NCI-H2227 (cell line): ENCODE data around the gene KLHL35.

Source experiments
- DNase-seq: peaks from one replicate; lab custom pipeline; 2025; ENCODE audit not compliant: unreplicated experiment; lab: John Stamatoyannopoulos, UW

The KLHL35 gene

DNA sequence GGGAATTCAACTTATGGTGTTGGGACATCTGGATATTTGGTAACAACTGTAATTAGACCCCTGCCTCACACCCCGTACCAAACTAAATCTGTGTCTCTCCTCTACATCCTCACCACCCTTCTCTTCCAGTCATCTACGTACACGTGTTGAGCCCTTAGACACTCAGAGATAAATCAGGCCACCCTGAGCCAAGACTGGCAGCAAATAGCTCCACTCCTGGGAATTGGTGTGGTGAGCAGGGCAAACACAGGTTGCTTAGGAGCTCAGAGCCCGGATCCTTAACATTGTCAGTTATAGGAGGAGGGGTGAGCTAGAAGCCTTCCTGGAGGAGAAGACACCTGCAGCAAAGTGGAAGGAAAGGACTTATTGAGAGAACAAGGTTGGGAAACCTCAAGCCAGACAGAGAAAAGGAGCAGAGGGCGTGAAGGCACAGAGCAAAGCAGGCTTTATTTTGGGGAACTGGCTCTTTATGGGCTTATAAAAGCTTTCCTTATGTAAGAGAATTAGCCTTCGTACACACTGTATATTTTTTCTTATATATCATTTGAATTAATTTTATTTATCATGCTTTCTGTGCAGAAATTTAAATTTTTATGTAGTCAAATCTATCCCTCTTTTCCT is 36.9 kb upstream of the KLHL35 start:
- DNase-seq, result no peak

DNA sequence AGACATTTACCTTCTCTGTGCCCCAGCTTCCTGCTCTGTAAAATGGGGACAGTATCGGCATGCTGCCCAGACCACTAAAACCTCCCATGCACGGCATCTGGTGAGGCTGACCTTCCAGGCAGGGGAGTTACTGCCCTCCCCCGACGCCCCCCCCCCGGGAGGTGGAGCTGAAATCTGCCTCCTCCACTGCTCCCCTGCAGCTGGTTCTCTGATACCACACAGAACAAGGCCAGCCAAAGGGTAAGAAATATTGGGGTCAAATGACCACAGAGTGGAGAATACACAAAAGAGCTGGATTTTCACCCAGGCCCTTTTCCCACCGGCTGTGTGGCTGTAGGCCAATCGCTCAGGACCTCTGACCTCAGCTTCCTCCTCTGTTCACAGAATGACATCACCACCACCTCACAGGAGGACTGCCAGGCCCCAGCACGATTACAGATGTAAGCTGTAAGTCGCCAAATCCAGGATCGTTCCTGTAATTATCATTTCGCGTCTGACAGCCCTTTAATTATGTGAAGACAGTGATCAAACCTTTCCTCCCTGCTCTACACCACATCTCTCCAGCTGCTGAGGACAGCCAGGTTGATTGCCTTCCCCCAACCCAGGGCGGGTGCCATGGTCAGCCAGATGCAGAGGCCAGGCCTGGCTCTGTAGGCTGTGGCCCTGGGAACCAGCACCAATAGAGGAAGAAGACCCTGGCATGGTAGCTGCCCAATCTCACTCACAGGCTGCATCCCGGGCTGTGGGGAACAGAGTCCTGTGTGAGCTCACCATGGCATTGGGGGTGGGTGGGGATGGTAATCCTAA is 35.7 kb upstream of the KLHL35 start:
- peak; percentile 85 for DNase-seq

DNA sequence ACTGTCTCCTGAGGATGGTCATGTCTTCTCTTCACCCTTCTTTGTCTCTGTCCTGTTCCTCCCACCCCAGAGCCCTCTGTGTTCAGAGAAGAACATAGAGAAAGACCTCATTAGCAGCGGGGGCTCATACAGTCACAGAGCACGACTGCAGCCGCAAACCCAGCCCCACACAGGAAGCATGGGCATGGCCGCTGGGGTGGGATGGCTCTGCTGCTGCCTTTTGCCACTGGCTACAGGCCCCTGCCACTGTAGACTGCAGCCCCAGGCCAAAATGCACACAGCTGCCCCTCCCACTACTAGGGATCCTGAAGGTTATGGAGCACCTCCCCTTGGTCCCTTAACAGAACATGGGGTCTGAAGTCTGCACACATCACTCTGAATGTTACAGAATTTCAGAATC is 34.9 kb upstream of the KLHL35 start:
- DNase-seq, result no peak

DNA sequence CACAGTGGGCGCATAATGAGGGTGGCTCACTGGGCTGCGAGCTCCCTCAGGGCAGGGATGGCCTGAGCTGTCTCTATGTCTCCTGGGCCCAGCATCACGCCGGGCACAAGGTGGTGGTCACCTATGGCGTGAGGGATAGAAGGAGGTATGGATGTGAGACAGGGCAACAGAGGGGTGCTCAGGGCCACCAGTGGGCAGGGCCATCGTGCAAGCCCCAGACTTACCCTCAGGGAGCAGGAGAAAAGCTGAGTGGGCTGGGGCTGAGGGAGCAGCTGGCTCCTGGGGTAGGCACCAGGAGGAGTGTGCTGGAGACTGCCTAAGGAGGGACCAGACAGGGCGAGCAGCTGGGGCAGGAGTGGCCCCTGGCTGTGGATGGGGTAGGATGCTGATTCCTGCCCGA is 34.3 kb upstream of the KLHL35 start:
- no peak for DNase-seq

GRCh38 chr11:75465701-75466531 is 32.9 kb upstream of the KLHL35 start:
- no peak for DNase-seq

- no peak for DNase-seq
Measured at GRCh38 chr11:75463106-75463774, 30.2 kb upstream of the KLHL35 start.

GRCh38 chr11:75462117-75462653 is 29.2 kb upstream of the KLHL35 start:
- DNase-seq, result no peak

- no peak for DNase-seq
Measured at GRCh38 chr11:75461151-75461550, 28.1 kb upstream of the KLHL35 start.

GRCh38 chr11:75456596-75457183 is 23.7 kb upstream of the KLHL35 start:
- DNase-seq, result no peak

- no peak for DNase-seq
Measured at GRCh38 chr11:75454987-75455386, 22.0 kb upstream of the KLHL35 start.

- DNase-seq, result no peak
Measured at GRCh38 chr11:75453916-75454655, 21.1 kb upstream of the KLHL35 start.

DNA sequence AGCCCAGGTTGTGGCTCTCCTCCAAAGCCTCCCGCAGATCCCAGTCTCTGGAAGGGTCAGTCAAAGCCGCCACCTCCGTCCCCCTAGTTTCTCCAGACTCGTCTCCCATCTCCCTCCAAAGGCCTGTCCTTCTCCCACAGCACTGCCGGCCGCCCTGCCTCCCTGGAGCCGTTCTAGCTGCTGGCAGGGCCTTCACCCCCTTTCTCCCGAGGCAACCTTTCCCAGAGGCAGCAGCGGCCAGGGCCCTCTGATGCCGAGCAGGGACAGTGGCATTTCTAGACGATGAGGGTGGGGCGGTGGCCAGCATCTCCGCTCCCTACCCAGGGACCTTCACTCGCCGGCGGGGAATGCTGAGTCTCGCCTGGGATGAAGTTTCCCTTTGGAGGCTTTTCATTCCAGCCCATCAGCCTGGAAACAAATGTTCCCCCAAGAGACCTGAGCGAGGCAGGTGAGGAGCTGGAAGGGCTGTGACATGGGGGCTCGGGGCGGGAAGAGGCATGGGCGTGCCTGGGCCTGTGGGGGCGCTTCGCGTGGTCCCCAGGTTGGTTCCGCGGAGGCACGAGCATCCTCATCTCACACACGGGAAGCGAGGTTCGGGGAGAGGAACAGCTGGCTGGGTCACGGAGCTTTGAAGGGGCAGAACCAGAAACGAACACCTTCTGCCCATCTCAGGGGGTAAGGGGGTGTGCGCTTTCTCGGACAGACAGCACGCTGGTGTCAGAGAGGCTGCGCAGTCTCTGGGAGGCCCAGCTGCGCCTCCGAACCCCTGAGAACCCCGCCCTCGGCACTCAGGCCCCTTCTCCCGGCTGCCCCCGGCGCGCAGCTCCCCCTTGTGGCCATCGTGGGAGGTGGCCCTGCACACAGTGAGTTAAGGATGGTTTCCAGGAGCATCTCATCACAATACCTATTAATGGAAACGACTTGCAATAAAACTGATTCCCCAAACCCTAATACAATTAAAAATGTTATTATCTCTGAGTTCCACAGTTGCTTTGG is 18.1 kb upstream of the KLHL35 start:
- DNase-seq, result peak; percentile 22

DNA sequence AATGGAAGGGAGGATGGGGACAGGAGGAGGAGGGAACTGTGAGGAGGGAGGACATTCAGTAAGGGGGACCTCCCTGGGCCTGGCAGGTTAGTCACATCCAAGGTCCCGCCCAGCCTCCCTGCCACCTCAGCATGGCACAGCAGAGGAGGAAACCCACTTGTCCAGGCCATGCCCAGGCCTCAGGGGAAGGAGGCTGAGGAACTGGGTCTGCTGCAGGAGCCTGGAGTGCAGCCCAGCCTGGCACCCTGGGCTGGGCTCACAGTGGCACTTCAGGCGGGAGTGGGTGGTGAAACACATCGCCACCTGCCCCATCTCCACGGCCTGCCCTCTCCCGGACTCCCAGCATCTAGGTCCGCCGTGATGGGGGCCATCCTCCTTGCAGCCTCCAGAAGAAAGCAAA is 17.2 kb upstream of the KLHL35 start:
- no peak for DNase-seq

DNA sequence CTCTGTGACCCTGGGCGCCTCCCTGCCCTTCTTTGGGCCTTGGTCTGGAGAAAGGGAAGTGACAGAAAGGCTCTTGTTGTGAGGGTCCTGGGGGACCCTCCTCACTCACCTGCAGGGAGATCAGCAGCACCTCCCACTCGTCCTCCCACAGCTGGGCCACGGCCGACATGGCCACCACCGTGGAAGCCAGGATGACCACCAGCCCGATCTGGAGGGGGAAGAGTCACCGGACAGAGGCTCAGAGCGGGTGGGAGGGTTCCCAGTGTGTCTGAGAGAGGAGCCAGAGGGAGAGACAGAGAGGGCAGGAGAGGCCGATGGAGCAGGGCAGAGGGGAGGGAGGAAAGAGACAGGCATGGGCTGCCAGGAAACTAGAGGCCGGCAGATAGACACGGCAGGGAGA is 16.8 kb upstream of the KLHL35 start:
- DNase-seq, result no peak

DNA sequence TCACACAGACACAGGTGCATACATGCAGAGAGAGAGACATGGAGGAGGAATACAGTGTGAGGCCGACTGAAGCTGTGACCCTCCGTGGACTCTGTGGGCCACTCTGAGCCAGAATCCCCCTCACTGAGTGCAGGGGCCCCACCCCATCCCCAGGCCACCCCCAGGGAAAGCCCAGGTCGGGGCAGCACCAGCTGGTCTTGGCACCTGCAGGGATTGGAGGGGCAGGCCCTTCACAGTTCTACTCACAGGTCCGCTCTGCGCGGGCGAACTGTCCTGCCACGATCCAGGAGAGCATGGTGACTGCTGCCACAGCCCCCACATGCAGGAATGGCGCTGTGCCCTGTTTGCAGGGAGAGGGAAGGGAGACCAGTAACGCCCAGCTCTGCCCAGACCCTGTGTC is 16.3 kb upstream of the KLHL35 start:
- DNase-seq, result no peak

GRCh38 chr11:75447415-75447814 is 14.4 kb upstream of the KLHL35 start:
- DNase-seq, result no peak

DNA sequence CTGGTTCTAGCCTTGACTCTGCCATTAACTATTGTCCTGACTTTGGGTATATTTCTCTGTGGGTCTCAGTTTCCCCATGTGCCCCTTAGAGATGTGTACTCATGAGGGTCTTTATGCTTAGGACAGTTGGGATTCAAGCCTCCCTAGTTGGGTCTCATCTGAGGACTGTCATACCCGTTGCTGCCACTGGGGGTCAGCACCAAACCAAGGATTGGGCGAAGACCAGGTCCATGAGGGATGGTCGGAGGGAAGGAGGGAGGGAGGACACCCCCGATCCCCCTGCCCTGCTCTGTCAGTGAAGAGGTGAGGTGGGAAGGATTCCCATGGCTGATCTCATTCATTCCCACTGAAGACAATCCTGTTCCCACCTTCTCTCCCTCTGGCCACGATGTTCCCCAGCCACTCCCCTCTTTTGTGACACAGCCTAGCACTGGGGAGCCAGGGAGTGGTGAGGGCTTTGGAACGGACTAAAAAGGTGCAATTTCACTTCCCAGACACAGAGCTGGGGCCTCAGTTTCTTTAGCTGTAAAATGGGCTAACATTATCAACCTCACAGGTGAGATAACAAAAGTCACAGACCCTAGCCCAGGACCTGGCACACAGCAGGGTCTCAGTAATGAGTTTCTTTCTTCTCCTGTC is 12.4 kb upstream of the KLHL35 start:
- DNase-seq, result peak; percentile 86

DNA sequence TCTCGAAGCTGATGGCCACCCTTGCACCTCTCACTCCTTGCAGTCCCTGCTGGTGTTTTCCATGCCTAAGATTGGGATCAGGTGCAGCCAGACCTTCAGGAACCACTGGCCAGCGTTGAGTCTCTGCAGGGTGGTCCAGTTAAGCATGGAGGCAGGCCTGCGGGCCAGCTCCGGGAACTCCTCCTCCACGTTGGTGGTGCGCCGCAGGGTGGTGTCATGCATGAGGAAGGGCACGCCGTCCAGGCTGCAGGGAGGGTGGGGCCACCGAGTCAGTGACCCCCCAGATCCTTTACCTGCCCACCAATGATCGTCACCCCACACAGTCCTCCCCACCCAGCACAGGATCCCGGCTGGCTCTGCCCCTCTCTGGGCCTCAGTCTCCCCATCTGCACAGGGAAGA is 10.0 kb upstream of the KLHL35 start:
- no peak for DNase-seq
